Esophagus squamous epithelium (tissue), 4 donors: ENCODE results near the gene DAB1.

Source experiments
- CTCF ChIP-seq, 6 experiments: fragments of 450-650 bp in 4 of 6; fragments of 200-600 bp in 2 of 6; sonication (generic) in 2 of 6; IDR thresholded peaks; one replicate each; pipeline ENCODE4 v1.5.1; 2016 to 2019; ENCODE audit warnings: antibody characterized with exemption in 6 of 6, mild to moderate bottlenecking in 4 of 6, moderate library complexity in 4 of 6
- POLR2A ChIP-seq, 4 donors: fragments of 450-650 bp; IDR thresholded peaks; one replicate each; pipeline ENCODE4 v1.6.1; 2017; ENCODE audit warnings: antibody characterized with exemption in 4 of 4, mild to moderate bottlenecking in 4 of 4, moderate library complexity in 3 of 4

- TF ChIP-seq CTCF (IDR thresholded peaks at IDR 0.05) (no peak), POLR2A (IDR thresholded peaks at IDR 0.05) (no peak)
Measured at GRCh38 chr1:57468641-57469523, 45.0 kb upstream of the DAB1 start.
